H1 (cell line): ENCODE results near the gene DENND5B. TPM values are rescaled to one million over a fixed set of nuclear protein-coding genes. Genes with fewer than 3 reads are reported as not detected.

Experiments used
- CBX8 ChIP-seq: fragments of 300-800, 300-1000 bp; sonication (generic); IDR thresholded peaks from 2 replicates; pipeline ENCODE4 v1.7.1; 2016; ENCODE audit warnings: low read depth, low read length, borderline replicate concordance
- GABPA ChIP-seq: IDR thresholded peaks from 2 replicates; pipeline ENCODE4 v1.6.1; 2011; ENCODE audit warnings: mild to moderate bottlenecking, low read length, moderate library complexity, borderline replicate concordance; ENCODE audit not compliant: insufficient read depth
- JUN ChIP-seq: IDR thresholded peaks from 2 replicates; pipeline ENCODE4 v1.6.1; 2011; ENCODE audit warnings: low read depth, mild to moderate bottlenecking, improper control_type of control experiment, low read length
- JUND ChIP-seq: IDR thresholded peaks from 2 replicates; pipeline ENCODE4 v1.6.1; 2011; ENCODE audit warnings: mild to moderate bottlenecking, improper control_type of control experiment, low read length
- MAFK ChIP-seq: IDR thresholded peaks from 2 replicates; pipeline ENCODE4 v1.6.1; 2012; ENCODE audit warnings: low read depth, mild to moderate bottlenecking, improper control_type of control experiment, low read length
- NANOG ChIP-seq: IDR thresholded peaks from 2 replicates; pipeline ENCODE4 v1.6.1; 2011; ENCODE audit warnings: low read length, low read depth, mild to moderate bottlenecking, inconsistent platforms; ENCODE audit not compliant: insufficient read depth, poor library complexity, severe bottlenecking
- SP4 ChIP-seq: IDR thresholded peaks from 2 replicates; pipeline ENCODE4 v1.6.1; 2012; ENCODE audit warnings: low read length, inconsistent platforms
- polyA plus RNA-seq, 7 experiments: library from polyadenylated mRNA; depleted of rRNA in 3 of 7; stranded (reverse) in 5 of 7; unstranded in 2 of 7; fragments of >200 nt in 5 of 7; fragments of 200-250 nt in 2 of 7; gene quantifications; 1 replicate in 5 of 7; 2 replicates in 1 of 7; 4 replicates in 1 of 7; pipeline versions ENCODE4 v1.2.1 to v1.2.3, GENCODE V29; 2011 to 2013; ENCODE audit warnings: missing spikeins in 2 of 7, mixed read lengths in 2 of 7
- total RNA-seq: library from RNA; stranded (reverse); fragmentation: NEBNext Ultra II Directional; extraction: Animal tissue kit (Norgen Biotek cat#: 25700); gene quantifications from 2 replicates; pipeline ENCODE4 v1.2.1, GENCODE V29; 2021

The DENND5B gene
- total and polyA plus RNA-seq, 2 of the 8 experiments (the other 6 are each of a cell fraction or from before 2014, with no cell fraction given), result 13.4 to 20.2 TPM

GRCh38 chr12:31361730-31362114 is 229.2 kb downstream of the DENND5B start (continued):
- TF ChIP-seq MAFK (no peak), SP4 (no peak), GABPA (no peak), NANOG (no peak), JUND (no peak), JUN (no peak), CBX8 (no peak)
